Right ventricle myocardium superior (tissue), 1 donor: ENCODE measurements around the gene MPRIP. TPM values are rescaled to one million over a fixed set of nuclear protein-coding genes. Genes with fewer than 3 reads are reported as not detected.
"Not testable (repeated sequence)": the region's sequence is repeated elsewhere in the genome, so short reads cannot be mapped to it uniquely, and the experiment has no call there.

Source experiments
- ATAC-seq: fragments of 200-7000 bp; cut with Tn5 transposase; one replicate; pipeline ENCODE4 v1.9.1; 2020; ENCODE audit warnings: mild to moderate bottlenecking; ENCODE audit not compliant: poor library complexity
- DNase-seq: peaks from one replicate; pipeline ENCODE4 v3.0.0-alpha.2; 2020
- intact Hi-C: fragments of 100-400 bp; cut with DNase I; formaldehyde crosslinking; loops from one replicate; pipeline ENCODE4 v1.11.2; 2022
- total RNA-seq: library from RNA; stranded (reverse); fragmentation: NEBNext Ultra II Directional; extraction: Animal tissue kit (Norgen Biotek cat#: 25700); gene quantifications from one replicate; pipeline ENCODE4 v1.2.1, GENCODE V29; 2021
- donor health status: DM: no; HTN: yes; CAD: no; lungs with severe emphysema.

MPRIP gene
- total RNA-seq, 1 donor from 2014 or later = 280 TPM

GRCh38 chr17:17179371-17179827, 137.1 kb downstream of the MPRIP start:
- intact Hi-C loops = no loop called here
- DNase-seq (no peak), ATAC-seq (no peak)

- intact Hi-C loops = no loop called here
- DNase-seq = peak; percentile 66
- peak; percentile 85 for ATAC-seq
Observed at GRCh38 chr17:17180141-17180603, 137.9 kb downstream of the MPRIP start.

GRCh38 chr17:17180741-17181525, 138.7 kb downstream of the MPRIP start:
- peak; percentile 44 for ATAC-seq
- intact Hi-C loops = no loop called here

GRCh38 chr17:17181666-17182597, 139.7 kb downstream of the MPRIP start:
- DNase-seq (no peak), ATAC-seq (no peak)
- intact Hi-C loops = no loop called here

More at GRCh38 chr17:17180741-17181525, 138.7 kb downstream of the MPRIP start:
- DNase-seq = peak; percentile 57

- intact Hi-C loops = no loop called here
- no peak for ATAC-seq
Observed at GRCh38 chr17:17182598-17183136, 140.4 kb downstream of the MPRIP start.

GRCh38 chr17:17183744-17184143, 141.5 kb downstream of the MPRIP start:
- DNase-seq (no peak), ATAC-seq (peak; percentile 66)
- intact Hi-C loops = no loop called here

More at GRCh38 chr17:17182598-17183136, 140.4 kb downstream of the MPRIP start:
- DNase-seq = no peak

GRCh38 chr17:17184985-17185757, 142.9 kb downstream of the MPRIP start:
- intact Hi-C loops, DNase-seq: not testable (repeated sequence)
- peak; percentile 42 for ATAC-seq

- ATAC-seq (no peak), DNase-seq (no peak)
- intact Hi-C loops = no loop called here
Observed at GRCh38 chr17:17186051-17186450, 143.8 kb downstream of the MPRIP start.

GRCh38 chr17:17186551-17187505, 144.6 kb downstream of the MPRIP start:
- ATAC-seq (no peak), DNase-seq (no peak)
- intact Hi-C loops = no loop called here

GRCh38 chr17:17188586-17188985, 146.3 kb downstream of the MPRIP start:
- intact Hi-C loops = no loop called here

GRCh38 chr17:17189559-17189958, 147.3 kb downstream of the MPRIP start:
- no peak for ATAC-seq
- intact Hi-C loops = no loop called here
- DNase-seq = no peak

More at GRCh38 chr17:17188586-17188985, 146.3 kb downstream of the MPRIP start:
- DNase-seq (no peak), ATAC-seq (no peak)

- DNase-seq (no peak), ATAC-seq (peak; percentile 76)
- intact Hi-C loops = no loop called here
Observed at GRCh38 chr17:17190188-17190587, 147.9 kb downstream of the MPRIP start.

- DNase-seq (peak; percentile 71), ATAC-seq (peak; percentile 80)
- intact Hi-C loops = no loop called here
Observed at GRCh38 chr17:17191346-17191792, 149.1 kb downstream of the MPRIP start.

GRCh38 chr17:17191961-17192381, 149.7 kb downstream of the MPRIP start:
- ATAC-seq = peak; percentile 42
- no peak for DNase-seq
- intact Hi-C loops = no loop called here

- intact Hi-C loops, DNase-seq, ATAC-seq: not testable (repeated sequence)
Observed at GRCh38 chr17:17195466-17195865, 153.2 kb downstream of the MPRIP start.

GRCh38 chr17:17196776-17197175, 154.5 kb downstream of the MPRIP start:
- ATAC-seq = no peak
- intact Hi-C loops = no loop called here
- DNase-seq = no peak

- DNase-seq (no peak), ATAC-seq (no peak)
- intact Hi-C loops = no loop called here
Observed at GRCh38 chr17:17198281-17198680, 156.0 kb downstream of the MPRIP start.
